Measurements from ENCODE around the gene OVOL3.
A peak's percentile ranks its signal among the peaks of the same experiment; 100 is the strongest.

Gene OVOL3

GRCh38 chr19:36073121-36073876 is 37.6 kb upstream of the OVOL3 start:
- CTCF ChIA-PET: no interaction called here
- TF ChIP-seq CTCF (conservative IDR thresholded peaks at IDR 0.05; ENCODE audit: low read depth): no peak
- no peak for DNase-seq (ENCODE audit: low spot score)
- POLR2A ChIA-PET (ENCODE audit: low non-redundant PET): no interaction called here
- no peak overlapping the region for H3K27ac ChIP-seq

- TF ChIP-seq CTCF (conservative IDR thresholded peaks at IDR 0.05; ENCODE audit: low read depth): no peak
- ChIA-PET CTCF (interaction anchor here (0.6 kb wide), 2 partner anchors 19 to 92 kb away, joined by 3 to 4 read pairs; no protein-coding TSS in a partner anchor), POLR2A (ENCODE audit: low non-redundant PET) (no interaction called here)
- no peak for DNase-seq (ENCODE audit: low spot score)
- H3K27ac ChIP-seq: no peak overlapping the region
These were observed 31.5 kb upstream of the OVOL3 start for GRCh38 chr19:36079389-36079945.

GRCh38 chr19:36081385-36081784 is 29.6 kb upstream of the OVOL3 start:
- CTCF ChIA-PET: no interaction called here
- DNase-seq (ENCODE audit: low spot score): no peak
- no peak for TF ChIP-seq CTCF (conservative IDR thresholded peaks at IDR 0.05; ENCODE audit: low read depth)
- H3K27ac ChIP-seq: 0 out of 2 replicates have a peak overlapping the region, but pooled peaks have one; percentile 18
- POLR2A ChIA-PET (ENCODE audit: low non-redundant PET): no interaction called here

GRCh38 chr19:36081894-36082293 is 29.0 kb upstream of the OVOL3 start:
- ChIA-PET POLR2A (ENCODE audit: low non-redundant PET) (no interaction called here), CTCF (interaction anchor here (0.7 kb wide), 1 partner anchor 85 kb away, joined by 4 read pairs; no protein-coding TSS in a partner anchor)
- no peak for TF ChIP-seq CTCF (conservative IDR thresholded peaks at IDR 0.05; ENCODE audit: low read depth)
- H3K27ac ChIP-seq: 0 out of 2 replicates have a peak overlapping the region, but pooled peaks have one; percentile 18
- DNase-seq (ENCODE audit: low spot score): no peak

GRCh38 chr19:36082916-36083315 is 28.0 kb upstream of the OVOL3 start:
- CTCF ChIA-PET: no interaction called here
- TF ChIP-seq CTCF (conservative IDR thresholded peaks at IDR 0.05; ENCODE audit: low read depth): no peak
- no peak for DNase-seq (ENCODE audit: low spot score)
- POLR2A ChIA-PET (ENCODE audit: low non-redundant PET): no interaction called here
- H3K27ac ChIP-seq: no peak overlapping the region

- ChIA-PET POLR2A (ENCODE audit: low non-redundant PET) (no interaction called here), CTCF (interaction anchor here (0.6 kb wide), 1 partner anchor 1841 kb away, joined by 3 read pairs; no protein-coding TSS in a partner anchor)
- TF ChIP-seq CTCF (conservative IDR thresholded peaks at IDR 0.05; ENCODE audit: low read depth): no peak
- no peak overlapping the region for H3K27ac ChIP-seq
- DNase-seq (ENCODE audit: low spot score): no peak
These were observed 26.5 kb upstream of the OVOL3 start for GRCh38 chr19:36084231-36085009.

All from RWPE1 (cell line).